Dedifferentiated amniotic fluid mesenchymal stem cell (primary cell): ENCODE data around the gene TBX1.
A peak's percentile ranks its signal among the peaks of the same experiment; 100 is the strongest.

Experiments used
- DNase-seq: peaks from one replicate; pipeline ENCODE4 v3.0.0-alpha.2; 2016; ENCODE audit errors: extremely low spot score

The TBX1 gene

DNA sequence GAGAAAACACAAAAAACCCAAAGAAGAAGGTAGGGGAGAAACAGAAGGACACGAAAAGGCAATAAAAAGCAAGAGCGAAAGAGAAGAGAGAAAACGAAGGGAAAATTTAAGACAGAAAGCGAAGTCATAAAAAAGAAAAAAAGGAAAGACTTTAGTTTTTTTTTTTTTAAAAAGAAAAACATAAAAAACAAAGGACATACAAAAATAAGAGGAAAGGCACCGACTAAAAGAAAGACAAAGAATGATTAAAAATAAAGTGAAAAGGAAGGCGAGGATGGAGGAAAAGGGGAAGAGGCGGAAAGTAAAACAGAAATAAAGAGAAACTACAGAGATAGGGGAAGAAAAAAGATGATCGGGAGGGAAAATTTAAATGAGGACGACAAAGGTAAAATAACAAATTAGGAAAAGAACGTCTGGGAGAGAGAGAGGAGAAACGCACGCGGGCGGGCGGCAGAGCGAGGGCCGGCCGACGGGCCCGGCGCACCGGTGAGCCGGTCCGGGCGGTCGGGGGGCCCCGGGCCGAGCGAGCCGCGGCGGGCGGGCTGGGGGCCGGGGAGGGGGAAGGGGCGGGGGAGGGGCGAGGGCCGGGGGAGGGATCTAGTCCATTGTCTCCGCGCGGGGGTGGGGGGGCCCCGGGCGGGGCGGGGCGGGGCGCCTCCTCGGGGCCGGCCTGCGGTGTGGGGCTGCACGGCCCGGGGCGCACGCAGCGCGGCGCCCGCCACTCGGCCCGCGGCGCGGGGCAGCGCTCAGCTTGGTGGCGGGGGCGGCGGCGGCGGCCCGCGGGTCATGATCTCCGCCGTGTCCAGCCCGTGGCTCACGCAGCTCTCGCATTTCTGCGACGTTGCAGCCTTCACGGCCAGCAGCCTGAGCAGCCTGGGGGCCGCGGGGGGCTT is at the start of gene TBX1:
TSS of gene TBX1 (plus strand) at position 721 of the 893 bp plus-strand sequence. CDS start at position 787, 66 bp downstream.
- no peak for DNase-seq

DNA sequence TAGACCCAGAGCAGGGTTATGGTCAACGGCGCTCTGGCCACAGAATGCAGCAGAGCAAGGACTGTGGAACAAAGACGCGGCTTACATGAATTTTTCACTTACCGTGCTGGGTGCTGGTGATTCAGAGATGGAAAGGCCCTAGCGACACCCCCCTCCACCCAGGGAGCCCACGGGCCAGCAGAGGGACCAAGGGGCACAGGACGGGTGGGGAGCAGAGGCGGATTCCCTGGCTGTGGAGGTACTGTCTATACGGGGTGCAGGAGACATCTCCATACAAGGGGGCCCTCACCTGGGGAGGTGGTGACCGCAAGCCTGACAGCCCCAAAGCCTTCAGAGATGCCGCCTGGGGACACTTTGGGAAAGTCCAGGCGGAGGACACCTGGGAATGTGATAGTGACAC is 47.3 kb upstream of the TBX1 start:
- no peak for DNase-seq

GRCh38 chr22:19713650-19714311 is 46.8 kb upstream of the TBX1 start:
- no peak for DNase-seq

GRCh38 chr22:19714312-19715187 is 46.0 kb upstream of the TBX1 start, which contains the start of gene SEPTIN5:
TSS of gene SEPTIN5 (plus strand) at chr22:19714503. CDS start at chr22:19714589, 86 bp downstream.
- DNase-seq = no peak

GRCh38 chr22:19715188-19715930 is 45.2 kb upstream of the TBX1 start:
- DNase-seq = no peak

DNA sequence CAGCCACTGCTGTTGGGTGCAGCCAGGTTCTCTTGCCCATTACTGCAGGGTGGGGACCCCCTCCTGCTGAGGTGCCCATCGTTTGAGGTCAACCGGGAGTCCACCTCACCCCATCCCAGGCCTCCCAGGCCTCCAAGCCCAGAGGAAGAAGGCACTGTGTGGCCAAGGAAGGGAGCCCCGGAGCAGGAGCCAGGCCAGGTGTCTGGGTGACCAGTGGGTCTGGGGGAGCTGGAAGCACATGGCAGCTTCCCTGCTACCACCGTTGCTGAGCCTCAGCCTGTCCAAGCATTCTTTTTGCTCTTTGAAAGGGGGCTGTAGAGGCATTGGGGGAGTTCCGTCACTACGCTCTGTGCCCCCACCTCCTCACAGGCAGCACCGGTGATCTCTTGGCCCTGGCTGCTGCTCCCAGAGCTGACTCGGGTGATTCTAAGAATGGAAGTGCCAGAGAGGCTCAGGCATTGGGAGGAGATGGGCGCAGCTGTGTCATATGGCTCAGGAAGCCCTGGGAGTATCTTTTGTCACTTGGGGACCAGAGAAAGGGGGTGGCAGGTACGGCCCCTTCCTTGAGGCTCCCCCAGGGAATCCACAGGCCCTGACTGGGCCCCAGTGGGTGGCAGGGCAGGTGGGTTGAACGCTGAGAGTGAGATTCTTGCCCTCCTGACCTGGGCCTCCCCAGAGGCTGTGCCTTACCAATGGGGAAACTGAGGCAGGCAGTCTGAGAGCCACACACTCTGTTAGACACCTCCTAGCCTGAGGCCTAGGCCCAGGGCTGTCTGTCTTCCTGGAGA is 44.3 kb upstream of the TBX1 start:
- DNase-seq = no peak

GRCh38 chr22:19716829-19717105 is 43.8 kb upstream of the TBX1 start:
- DNase-seq = no peak

DNA sequence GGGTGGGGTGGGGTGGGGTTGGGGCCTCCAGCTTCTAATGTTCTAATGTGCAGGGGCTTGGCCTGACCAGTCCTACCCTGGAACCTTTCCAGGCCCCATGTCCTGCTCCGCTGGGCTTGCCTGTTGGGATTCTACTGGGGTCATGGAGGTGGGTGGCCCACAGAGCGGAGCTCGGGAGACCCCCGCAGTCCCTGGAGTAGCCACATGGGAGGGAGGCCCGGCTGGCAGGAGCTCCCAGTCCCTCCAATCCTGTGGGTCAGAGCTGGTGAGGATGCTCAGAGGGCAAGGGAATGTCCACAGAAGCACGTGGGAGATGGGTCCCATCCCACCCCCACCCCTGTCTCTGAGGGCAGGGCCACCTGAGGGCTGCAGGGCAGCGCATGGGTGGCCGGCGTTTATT is 43.4 kb upstream of the TBX1 start:
- DNase-seq = no peak

- peak; percentile 48 for DNase-seq
Measured at GRCh38 chr22:19717691-19718455, 42.7 kb upstream of the TBX1 start.

GRCh38 chr22:19718456-19719049 is 42.0 kb upstream of the TBX1 start:
- DNase-seq = no peak

- no peak for DNase-seq
Measured at GRCh38 chr22:19719050-19719482, 41.5 kb upstream of the TBX1 start.

DNA sequence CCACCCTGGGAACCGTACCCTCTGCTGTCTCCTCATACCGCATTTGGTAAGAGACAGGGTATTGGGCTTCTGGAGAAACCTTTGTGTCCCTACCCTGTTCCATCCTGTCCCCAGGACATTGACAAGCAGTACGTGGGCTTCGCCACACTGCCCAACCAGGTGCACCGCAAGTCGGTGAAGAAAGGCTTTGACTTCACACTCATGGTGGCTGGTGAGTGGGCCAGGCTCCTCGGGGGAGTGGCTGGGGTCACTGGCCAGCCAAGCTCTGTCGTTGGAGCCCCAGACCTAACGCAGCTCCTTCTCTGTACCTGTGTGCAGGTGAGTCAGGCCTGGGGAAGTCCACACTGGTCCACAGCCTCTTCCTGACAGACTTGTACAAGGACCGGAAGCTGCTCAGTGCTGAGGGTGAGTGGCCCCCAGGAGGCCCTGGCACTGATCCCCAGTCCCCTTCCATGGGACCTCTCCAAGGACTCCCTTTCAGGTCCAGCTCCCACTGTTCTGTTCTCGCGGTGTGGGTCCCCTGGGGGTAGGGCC is 41.0 kb upstream of the TBX1 start:
- no peak for DNase-seq

DNA sequence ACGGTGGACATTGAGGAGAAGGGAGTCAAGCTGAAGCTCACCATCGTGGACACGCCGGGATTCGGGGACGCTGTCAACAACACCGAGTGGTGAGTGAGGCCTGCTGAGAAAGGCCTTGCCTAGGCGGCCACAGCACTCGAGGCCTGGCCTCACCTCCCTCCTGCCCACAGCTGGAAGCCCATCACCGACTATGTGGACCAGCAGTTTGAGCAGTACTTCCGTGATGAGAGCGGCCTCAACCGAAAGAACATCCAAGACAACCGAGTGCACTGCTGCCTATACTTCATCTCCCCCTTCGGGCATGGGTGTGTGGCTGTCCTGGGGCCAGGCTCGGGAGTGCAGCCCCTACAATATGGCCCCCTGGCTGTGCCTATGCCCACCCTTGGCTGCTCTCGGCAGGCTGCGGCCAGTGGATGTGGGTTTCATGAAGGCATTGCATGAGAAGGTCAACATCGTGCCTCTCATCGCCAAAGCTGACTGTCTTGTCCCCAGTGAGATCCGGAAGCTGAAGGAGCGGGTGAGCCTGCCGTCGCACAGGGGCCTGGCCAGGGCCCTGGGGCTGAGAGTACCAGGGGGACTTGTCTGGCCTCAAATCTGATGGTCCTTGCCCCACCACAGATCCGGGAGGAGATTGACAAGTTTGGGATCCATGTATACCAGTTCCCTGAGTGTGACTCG is 40.3 kb upstream of the TBX1 start:
- DNase-seq = no peak

DNA sequence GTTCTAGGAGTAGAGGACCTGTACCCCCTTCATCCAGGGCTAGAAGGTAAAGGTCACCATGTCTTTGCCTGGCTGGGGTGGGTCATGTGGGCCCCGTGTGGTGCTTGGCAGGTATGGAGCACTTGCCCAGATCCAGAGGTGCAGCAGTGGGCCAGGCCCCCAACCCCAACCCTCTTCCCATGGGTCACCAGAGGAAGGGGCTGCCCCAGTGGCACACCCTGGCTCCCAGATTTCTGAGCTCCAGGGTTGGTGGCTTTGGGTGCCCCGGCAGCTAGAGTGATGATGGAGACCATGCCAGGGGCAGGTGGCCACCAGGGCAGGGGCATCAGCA is 39.6 kb upstream of the TBX1 start:
- no peak for DNase-seq

DNA sequence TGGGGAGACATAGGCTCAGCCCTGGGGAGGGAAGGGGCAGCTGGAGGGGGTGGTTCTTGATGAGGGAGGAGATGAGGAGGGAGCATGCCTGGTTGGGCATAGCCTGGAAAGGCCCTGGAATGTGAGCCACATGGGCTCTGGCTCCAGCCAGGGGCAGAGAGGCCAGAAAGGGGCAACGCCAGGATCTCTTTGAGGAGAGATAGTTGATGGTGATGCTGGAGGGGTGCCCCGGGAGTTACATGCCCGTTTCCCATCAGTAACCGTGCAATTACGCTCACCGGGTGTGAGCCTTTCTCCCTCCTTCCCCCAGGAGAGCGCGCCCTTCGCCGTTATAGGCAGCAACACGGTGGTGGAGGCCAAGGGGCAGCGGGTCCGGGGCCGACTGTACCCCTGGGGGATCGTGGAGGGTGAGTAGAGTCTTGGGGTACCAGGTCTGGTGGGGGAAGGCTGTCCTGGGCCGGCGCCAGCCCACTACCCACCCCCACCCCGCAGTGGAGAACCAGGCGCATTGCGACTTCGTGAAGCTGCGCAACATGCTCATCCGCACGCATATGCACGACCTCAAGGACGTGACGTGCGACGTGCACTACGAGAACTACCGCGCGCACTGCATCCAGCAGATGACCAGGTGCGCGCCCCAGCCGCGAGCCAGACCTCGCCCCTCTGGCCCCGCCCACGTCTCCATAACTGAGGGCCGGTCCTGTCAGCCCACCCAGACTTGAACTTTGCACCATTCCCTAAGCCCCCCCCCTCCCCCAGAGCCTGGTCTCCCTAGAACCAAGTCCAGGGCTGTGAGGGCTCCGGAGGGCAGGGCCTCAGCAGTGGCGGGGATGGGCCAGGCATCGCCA is 39.0 kb upstream of the TBX1 start:
- DNase-seq = no peak

DNA sequence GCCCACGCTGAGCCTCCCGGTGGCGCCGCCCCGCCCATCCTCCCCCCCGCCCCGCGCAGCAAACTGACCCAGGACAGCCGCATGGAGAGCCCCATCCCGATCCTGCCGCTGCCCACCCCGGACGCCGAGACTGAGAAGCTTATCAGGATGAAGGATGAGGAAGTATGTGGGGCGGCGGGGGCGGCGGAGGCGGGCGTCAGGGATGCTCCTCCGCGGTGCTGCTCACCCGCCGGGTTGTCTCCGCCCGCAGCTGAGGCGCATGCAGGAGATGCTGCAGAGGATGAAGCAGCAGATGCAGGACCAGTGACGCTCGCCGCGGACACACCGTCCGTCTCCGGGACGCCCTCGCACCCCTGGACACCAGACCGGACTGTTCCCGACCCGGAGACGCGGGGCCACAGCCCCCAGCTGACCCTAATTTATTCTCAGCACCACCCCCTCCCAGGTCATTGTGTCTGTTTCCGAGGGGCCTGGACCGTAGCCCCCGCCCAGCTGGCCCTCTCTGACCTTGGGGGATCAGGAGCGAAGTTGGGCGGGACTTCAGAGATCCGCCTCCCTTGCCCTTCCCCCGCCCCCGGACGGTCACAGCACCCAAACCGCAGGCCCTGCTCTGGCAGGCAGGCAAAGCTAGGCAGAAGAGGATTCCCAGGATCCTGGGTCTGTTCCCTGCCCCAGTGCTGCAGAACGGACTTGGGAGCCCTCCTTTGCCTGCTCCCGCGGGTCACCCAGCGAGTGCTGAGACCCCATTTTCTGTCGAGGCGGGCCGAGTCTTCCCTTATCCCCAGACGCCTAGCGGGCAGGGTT is 38.2 kb upstream of the TBX1 start:
- no peak for DNase-seq

DNA sequence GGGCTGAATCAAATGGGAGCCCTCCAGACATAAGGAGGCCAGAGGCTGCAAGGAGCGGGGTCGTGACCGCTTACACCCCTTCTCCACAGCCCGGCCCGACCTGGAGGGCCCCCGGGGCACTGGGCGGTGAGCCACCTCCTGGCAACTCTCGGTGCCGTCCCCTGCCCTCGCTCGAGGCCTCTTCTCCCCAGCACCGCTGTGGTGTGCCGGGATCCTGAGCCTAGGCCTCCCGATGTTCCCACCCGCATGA is 37.7 kb upstream of the TBX1 start:
- no peak for DNase-seq
